ENCODE data around the gene DZIP3. TPM values are rescaled to one million over a fixed set of nuclear protein-coding genes. Genes with fewer than 3 reads are reported as not detected.

Gene DZIP3
- total RNA-seq, 2 experiments from 2014 or later = 14.5 to 31.8 TPM

DNA sequence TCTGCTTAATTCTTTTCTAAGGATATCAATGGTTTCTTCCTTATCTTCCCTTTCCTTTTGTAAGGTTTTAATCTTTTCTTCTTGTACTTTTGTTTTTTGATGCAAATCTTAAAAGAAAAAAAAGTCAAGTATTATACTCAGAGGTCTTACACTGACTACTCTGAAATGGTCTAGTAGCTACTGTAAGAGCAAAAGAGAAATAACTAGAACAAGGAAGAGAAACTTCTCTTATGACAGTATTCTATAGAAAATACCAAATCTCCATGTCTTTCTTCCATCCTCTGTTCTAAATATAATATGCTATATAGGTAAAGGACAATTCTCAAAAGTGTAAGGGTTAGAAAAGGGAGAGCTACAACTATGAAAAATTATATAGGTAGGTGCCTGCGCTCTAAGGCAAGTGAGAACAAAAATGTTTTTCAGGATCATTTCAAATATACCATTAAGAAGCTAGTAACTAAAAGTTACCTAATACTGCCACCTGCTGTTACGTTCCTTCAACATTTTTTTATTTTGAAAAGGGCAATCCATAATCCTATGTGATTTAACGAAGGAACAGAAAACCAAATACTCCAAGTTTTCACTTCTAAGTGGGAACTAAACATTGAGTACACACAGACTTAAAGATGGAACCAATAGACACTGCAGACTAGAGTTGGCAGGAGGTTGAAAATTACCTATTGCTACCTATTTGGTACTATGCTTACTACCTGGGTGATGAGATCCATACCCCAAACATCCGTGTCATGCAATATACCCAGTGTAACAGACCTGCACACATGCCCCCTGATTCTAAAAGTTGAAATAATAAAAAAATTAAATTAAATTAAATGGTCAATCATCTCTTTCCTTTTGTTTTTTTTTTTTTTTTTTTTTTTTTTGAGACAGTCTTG lies 37.0 kb upstream of the DZIP3 start:
- H3K4me3 ChIP-seq (ENCODE audit: low read depth, low read length, poor library complexity, severe bottlenecking) = no peak overlapping the region
- no peaks in the 10 kb centered on the region for H3K4me1 ChIP-seq (ENCODE audit: insufficient read depth, low read length, poor library complexity, severe bottlenecking)
- H3K9me2 ChIP-seq (ENCODE audit: insufficient read depth, low read length) = no peaks in the 10 kb centered on the region
- no peak overlapping the region for H3K27ac ChIP-seq (ENCODE audit: low read depth, low read length, poor library complexity, severe bottlenecking)
- H4K20me1 ChIP-seq (ENCODE audit: insufficient read depth, low read length) = peaks cover 7% of the 10 kb centered on the region; the same call in 1 of the 2 replicates
- ChIA-PET POLR2A (interaction anchor here (0.6 to 2.2 kb wide), 6 partner anchors 9 to 1359 kb away, joined by 3 to 7 read pairs (median 4); no protein-coding TSS in a partner anchor), CTCF (ENCODE audit: unreplicated experiment) (interaction anchor here (0.8 kb wide), 1 partner anchor 75 kb away, joined by 3 read pairs; no protein-coding TSS in a partner anchor)
- H3K36me3 ChIP-seq (ENCODE audit: insufficient read depth, low read length) = peaks cover 95% of the 10 kb centered on the region
- TF ChIP-seq, protein P1, sequence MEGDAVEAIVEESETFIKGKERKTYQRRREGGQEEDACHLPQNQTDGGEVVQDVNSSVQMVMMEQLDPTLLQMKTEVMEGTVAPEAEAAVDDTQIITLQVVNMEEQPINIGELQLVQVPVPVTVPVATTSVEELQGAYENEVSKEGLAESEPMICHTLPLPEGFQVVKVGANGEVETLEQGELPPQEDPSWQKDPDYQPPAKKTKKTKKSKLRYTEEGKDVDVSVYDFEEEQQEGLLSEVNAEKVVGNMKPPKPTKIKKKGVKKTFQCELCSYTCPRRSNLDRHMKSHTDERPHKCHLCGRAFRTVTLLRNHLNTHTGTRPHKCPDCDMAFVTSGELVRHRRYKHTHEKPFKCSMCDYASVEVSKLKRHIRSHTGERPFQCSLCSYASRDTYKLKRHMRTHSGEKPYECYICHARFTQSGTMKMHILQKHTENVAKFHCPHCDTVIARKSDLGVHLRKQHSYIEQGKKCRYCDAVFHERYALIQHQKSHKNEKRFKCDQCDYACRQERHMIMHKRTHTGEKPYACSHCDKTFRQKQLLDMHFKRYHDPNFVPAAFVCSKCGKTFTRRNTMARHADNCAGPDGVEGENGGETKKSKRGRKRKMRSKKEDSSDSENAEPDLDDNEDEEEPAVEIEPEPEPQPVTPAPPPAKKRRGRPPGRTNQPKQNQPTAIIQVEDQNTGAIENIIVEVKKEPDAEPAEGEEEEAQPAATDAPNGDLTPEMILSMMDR (conservative IDR thresholded peaks at IDR 0.05; ENCODE audit: low read length) = peak; percentile 81
- TF ChIP-seq EZH2phosphoT487 (IDR thresholded peaks at IDR 0.05; ENCODE audit: borderline replicate concordance, low read depth, low read length) = no peak
- DNase-seq (ENCODE audit: low spot score) = peak; percentile 28
- intact Hi-C loops (cut with micrococcal nuclease; ENCODE audit: unreplicated experiment) = loop anchor here (5.0 kb wide), 1 partner anchor 35 kb away; the partner anchor contains the start of genes CIP2A and DZIP3
- H3K4me2 ChIP-seq (ENCODE audit: low read length) = no peak overlapping the region
- H2AFZ ChIP-seq (ENCODE audit: low read length) = no peak overlapping the region
- H3K79me2 ChIP-seq (ENCODE audit: insufficient read depth, low read depth, low read length) = no peaks in the 10 kb centered on the region
- no peaks in the 10 kb centered on the region for H3K9me3 ChIP-seq (ENCODE audit: low read length)
- no TSS peak for BruUV-seq (replicated peaks)

DNA sequence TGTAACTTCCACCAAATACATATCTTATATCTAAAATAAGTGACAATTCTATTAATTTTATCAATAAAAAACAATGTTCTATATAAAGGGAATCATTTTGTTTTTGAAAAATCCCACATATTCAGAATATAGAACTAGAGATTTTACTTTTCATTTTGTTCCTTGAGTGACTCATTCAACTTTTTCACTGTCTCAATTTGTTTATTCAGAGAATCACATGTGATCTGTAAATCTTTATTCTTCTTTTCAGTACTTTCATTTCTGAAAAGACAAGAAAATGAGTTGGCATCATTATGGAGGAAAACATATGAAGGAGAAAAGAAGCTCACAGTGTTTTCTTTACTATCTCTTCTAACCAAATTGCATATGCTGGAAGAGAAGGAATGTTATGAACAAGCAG lies 35.3 kb upstream of the DZIP3 start:
- BruUV-seq (replicated peaks) = no TSS peak
- TF ChIP-seq, protein P1 (conservative IDR thresholded peaks at IDR 0.05; ENCODE audit: low read length) = no peak
- no peak for TF ChIP-seq EZH2phosphoT487 (IDR thresholded peaks at IDR 0.05; ENCODE audit: borderline replicate concordance, low read depth, low read length)
- no peak overlapping the region for H3K4me2 ChIP-seq (ENCODE audit: low read length)
- ChIA-PET CTCF (ENCODE audit: unreplicated experiment) (no interaction called here), POLR2A (no interaction called here)
- no peaks in the 10 kb centered on the region for H3K9me2 ChIP-seq (ENCODE audit: insufficient read depth, low read length)
- no peak overlapping the region for H2AFZ ChIP-seq (ENCODE audit: low read length)
- H3K4me3 ChIP-seq (ENCODE audit: low read depth, low read length, poor library complexity, severe bottlenecking) = no peak overlapping the region
- intact Hi-C loops (cut with micrococcal nuclease; ENCODE audit: unreplicated experiment) = loop anchor here (5.0 kb wide), 1 partner anchor 33 kb away; the partner anchor contains the start of genes CIP2A and DZIP3
- no peak overlapping the region for H3K27ac ChIP-seq (ENCODE audit: low read depth, low read length, poor library complexity, severe bottlenecking)
- DNase-seq (ENCODE audit: low spot score) = no peak
- no peaks in the 10 kb centered on the region for H3K4me1 ChIP-seq (ENCODE audit: insufficient read depth, low read length, poor library complexity, severe bottlenecking)
- no peaks in the 10 kb centered on the region for H3K9me3 ChIP-seq (ENCODE audit: low read length)
- peaks cover 95% of the 10 kb centered on the region for H3K36me3 ChIP-seq (ENCODE audit: insufficient read depth, low read length)
- H3K79me2 ChIP-seq (ENCODE audit: insufficient read depth, low read depth, low read length) = no peaks in the 10 kb centered on the region
- peaks cover 7% of the 10 kb centered on the region; the same call in 1 of the 2 replicates for H4K20me1 ChIP-seq (ENCODE audit: insufficient read depth, low read length)
